Tibial nerve (tissue), 3 donors: ENCODE results near the gene INF2.

Source experiments
- POLR2A ChIP-seq, 2 donors: fragments of 450-650 bp; IDR thresholded peaks; one replicate each; pipeline ENCODE4 v1.6.1; 2017; ENCODE audit warnings: antibody characterized with exemption in 2 of 2, mild to moderate bottlenecking in 2 of 2, moderate library complexity in 2 of 2
- TF ChIP-seq, protein P1 (sequence below), 5 experiments: fragments of 200-600 bp in 3 of 5; fragments of 450-650 bp in 2 of 5; sonication (generic) in 3 of 5; IDR thresholded peaks; one replicate each; pipeline ENCODE4 v1.5.1; 2016 to 2019; ENCODE audit warnings: antibody characterized with exemption in 5 of 5, mild to moderate bottlenecking in 3 of 5, moderate library complexity in 2 of 5

GRCh38 chr14:104657101-104657524 lies 32.3 kb upstream of the INF2 start:
- TF ChIP-seq, protein P1, sequence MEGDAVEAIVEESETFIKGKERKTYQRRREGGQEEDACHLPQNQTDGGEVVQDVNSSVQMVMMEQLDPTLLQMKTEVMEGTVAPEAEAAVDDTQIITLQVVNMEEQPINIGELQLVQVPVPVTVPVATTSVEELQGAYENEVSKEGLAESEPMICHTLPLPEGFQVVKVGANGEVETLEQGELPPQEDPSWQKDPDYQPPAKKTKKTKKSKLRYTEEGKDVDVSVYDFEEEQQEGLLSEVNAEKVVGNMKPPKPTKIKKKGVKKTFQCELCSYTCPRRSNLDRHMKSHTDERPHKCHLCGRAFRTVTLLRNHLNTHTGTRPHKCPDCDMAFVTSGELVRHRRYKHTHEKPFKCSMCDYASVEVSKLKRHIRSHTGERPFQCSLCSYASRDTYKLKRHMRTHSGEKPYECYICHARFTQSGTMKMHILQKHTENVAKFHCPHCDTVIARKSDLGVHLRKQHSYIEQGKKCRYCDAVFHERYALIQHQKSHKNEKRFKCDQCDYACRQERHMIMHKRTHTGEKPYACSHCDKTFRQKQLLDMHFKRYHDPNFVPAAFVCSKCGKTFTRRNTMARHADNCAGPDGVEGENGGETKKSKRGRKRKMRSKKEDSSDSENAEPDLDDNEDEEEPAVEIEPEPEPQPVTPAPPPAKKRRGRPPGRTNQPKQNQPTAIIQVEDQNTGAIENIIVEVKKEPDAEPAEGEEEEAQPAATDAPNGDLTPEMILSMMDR (IDR thresholded peaks at IDR 0.05), result no peak
- TF ChIP-seq POLR2A (IDR thresholded peaks at IDR 0.05), result no peak
